ENCODE measurements around the gene JARID2.

JARID2 gene

GRCh38 chr6:15429141-15430110 lies 183.6 kb downstream of the JARID2 start:
- Histone ChIP-seq H3K9me3 (ENCODE audit: severe bottlenecking) (no peaks in the 10 kb centered on the region), H3K27me3 (ENCODE audit: insufficient read depth, low read depth, severe bottlenecking) (no peaks in the 10 kb centered on the region), H3K4me3 (ENCODE audit: low read depth, low read length) (no peak overlapping the region), H3K27ac (no peak overlapping the region), H3K36me3 (0 out of 2 replicates have a peak, but pooled peaks cover 3% of the 10 kb centered on the region)
- TF ChIP-seq CTCF (IDR thresholded peaks at IDR 0.05; ENCODE audit: low read depth, low read length): no peak
- DNase-seq: no peak

DNA sequence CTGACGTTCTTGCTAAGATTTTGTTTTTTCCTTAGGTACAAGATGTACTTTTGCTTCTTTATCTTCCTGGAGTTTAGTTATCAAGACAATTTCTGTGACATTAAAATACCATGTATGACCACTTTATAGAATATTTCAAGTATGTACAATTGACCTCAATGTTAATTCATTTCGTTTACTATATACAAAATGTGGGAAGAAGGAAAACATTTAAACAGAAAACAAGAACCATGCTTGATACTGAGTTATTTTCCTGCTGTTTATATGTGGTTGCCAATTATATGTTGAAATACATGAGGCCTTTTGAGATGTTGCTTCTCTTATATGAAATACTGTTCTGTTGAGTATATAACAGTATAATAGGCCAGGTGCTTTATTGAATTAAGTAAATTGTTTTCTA lies 184.3 kb downstream of the JARID2 start:
- DNase-seq: no peak
- no peak for TF ChIP-seq CTCF (IDR thresholded peaks at IDR 0.05; ENCODE audit: low read depth, low read length)
- H3K9me3 ChIP-seq (ENCODE audit: severe bottlenecking): no peaks in the 10 kb centered on the region
- H3K36me3 ChIP-seq: 0 out of 2 replicates have a peak, but pooled peaks cover 3% of the 10 kb centered on the region
- no peaks in the 10 kb centered on the region for H3K27me3 ChIP-seq (ENCODE audit: insufficient read depth, low read depth, severe bottlenecking)
- peak overlapping the region; percentile 10 for H3K27ac ChIP-seq
- H3K4me3 ChIP-seq (ENCODE audit: low read depth, low read length): no peak overlapping the region

DNA sequence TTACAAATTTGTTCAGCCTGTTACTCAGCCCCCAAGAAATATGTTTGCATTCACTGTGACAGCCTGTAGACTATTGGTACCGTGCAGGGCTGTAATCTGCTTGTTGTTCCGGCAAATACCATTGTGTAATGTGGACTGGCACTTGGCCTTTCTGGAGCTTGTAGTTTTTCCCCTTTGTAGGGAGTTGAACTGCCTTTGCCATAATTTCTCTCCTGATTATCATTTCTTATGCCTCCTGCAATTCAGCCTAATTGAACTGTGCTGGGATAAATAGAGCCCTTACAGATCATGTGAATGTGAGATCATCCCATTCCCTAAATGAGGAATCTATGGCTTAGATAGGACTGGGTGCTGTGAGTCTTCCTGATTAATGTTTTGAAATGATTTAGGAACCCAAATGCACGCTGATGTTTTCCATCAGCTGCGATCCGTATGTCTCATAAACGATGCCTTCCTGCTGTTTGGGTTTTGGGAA lies 185.1 kb downstream of the JARID2 start:
- no peak for DNase-seq
- Histone ChIP-seq H3K9me3 (ENCODE audit: severe bottlenecking) (no peaks in the 10 kb centered on the region), H3K4me3 (ENCODE audit: low read depth, low read length) (no peak overlapping the region), H3K27me3 (ENCODE audit: insufficient read depth, low read depth, severe bottlenecking) (no peaks in the 10 kb centered on the region), H3K36me3 (0 out of 2 replicates have a peak, but pooled peaks cover under 1% of the 10 kb centered on the region), H3K27ac (peak overlapping the region; percentile 31)
- TF ChIP-seq CTCF (IDR thresholded peaks at IDR 0.05; ENCODE audit: low read depth, low read length): no peak

DNA sequence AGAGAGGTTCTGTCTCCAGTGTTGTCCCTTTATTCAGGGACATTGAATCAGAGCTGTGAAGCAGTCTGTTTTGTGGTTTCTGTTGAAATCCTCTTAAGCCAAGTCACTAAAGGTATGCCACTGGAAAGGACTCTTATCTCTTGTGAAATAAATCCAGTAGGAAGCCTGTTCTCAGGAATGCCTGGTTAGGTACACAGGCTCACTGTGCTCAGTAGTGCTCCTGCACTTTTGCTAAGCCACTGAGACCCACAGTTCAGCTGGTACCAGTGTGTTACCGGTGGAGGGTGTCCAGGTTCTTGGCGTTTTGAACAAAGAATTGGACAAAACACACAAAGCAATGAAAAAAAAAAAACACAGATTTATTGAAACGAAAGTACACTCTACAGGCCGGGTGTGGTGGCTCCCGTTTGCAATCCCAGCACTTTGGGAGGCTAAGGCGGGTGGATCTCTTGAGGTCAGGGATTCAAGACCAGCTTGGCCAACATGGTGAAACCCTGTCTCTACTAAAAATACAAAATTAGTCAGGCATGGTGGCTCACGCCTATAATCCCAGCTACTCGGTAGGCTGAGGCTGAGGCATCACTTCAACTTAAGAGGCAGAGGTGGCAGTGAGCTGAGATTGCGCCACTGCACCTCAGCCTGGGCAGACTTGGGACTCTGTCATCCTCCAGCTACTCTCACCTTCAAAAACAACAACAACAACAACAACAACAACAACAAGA lies 186.1 kb downstream of the JARID2 start:
- no peaks in the 10 kb centered on the region for H3K9me3 ChIP-seq (ENCODE audit: severe bottlenecking)
- peak; percentile 53 for DNase-seq
- no peak for TF ChIP-seq CTCF (IDR thresholded peaks at IDR 0.05; ENCODE audit: low read depth, low read length)
- no peaks in the 10 kb centered on the region for H3K36me3 ChIP-seq
- H3K27me3 ChIP-seq (ENCODE audit: insufficient read depth, low read depth, severe bottlenecking): no peaks in the 10 kb centered on the region
- peak overlapping the region; percentile 31 for H3K27ac ChIP-seq
- peak overlapping the region; percentile 23 for H3K4me3 ChIP-seq (ENCODE audit: low read depth, low read length)

GRCh38 chr6:15433511-15433861 lies 187.6 kb downstream of the JARID2 start:
- no peak for TF ChIP-seq CTCF (IDR thresholded peaks at IDR 0.05; ENCODE audit: low read depth, low read length)
- no peaks in the 10 kb centered on the region for H3K27me3 ChIP-seq (ENCODE audit: insufficient read depth, low read depth, severe bottlenecking)
- DNase-seq: no peak
- H3K36me3 ChIP-seq: no peaks in the 10 kb centered on the region
- H3K4me3 ChIP-seq (ENCODE audit: low read depth, low read length): no peak overlapping the region
- H3K9me3 ChIP-seq (ENCODE audit: severe bottlenecking): no peaks in the 10 kb centered on the region
- H3K27ac ChIP-seq: no peak overlapping the region
